ENCODE results near the gene OR4N2. TPM values are rescaled to one million over a fixed set of nuclear protein-coding genes. Genes with fewer than 3 reads are reported as not detected.
"Not testable (repeated sequence)": the region's sequence is repeated elsewhere in the genome, so short reads cannot be mapped to it uniquely, and the experiment has no call there.

OR4N2 gene
- total RNA-seq, 2 experiments from 2014 or later: not detected

- DNase-seq: no peak
- Mint-ChIP-seq H3K36me3 (ENCODE audit: low read depth) (no peaks in the 10 kb centered on the region), H3K9me3 (ENCODE audit: insufficient read depth) (no peaks in the 10 kb centered on the region), H3K4me3 (no peak overlapping the region), H3K27me3 (ENCODE audit: low read depth) (no peaks in the 10 kb centered on the region), H3K4me1 (ENCODE audit: low read depth) (no peaks in the 10 kb centered on the region), H3K27ac (no peak overlapping the region)
- ChIA-PET CTCF (no interaction called here), POLR2A (no interaction called here)
- no peak for ATAC-seq
These were observed 3.1 kb upstream of the OR4N2 start for GRCh38 chr14:19800282-19801117.

- Mint-ChIP-seq H3K27ac (no peak overlapping the region), H3K36me3 (ENCODE audit: low read depth) (no peaks in the 10 kb centered on the region), H3K4me3 (no peak overlapping the region), H3K27me3 (ENCODE audit: low read depth) (no peaks in the 10 kb centered on the region), H3K9me3 (ENCODE audit: insufficient read depth) (no peaks in the 10 kb centered on the region), H3K4me1 (ENCODE audit: low read depth) (no peaks in the 10 kb centered on the region)
- CTCF ChIA-PET: no interaction called here
- POLR2A ChIA-PET: no interaction called here
- DNase-seq (no peak), ATAC-seq (no peak)
These were observed 2.5 kb upstream of the OR4N2 start for GRCh38 chr14:19801118-19801464.

- CTCF ChIA-PET; H3K27me3 Mint-ChIP-seq (ENCODE audit: low read depth); H3K4me3 Mint-ChIP-seq; H3K9me3 Mint-ChIP-seq (ENCODE audit: insufficient read depth); ATAC-seq; H3K27ac Mint-ChIP-seq; POLR2A ChIA-PET; H3K4me1 Mint-ChIP-seq (ENCODE audit: low read depth); H3K36me3 Mint-ChIP-seq (ENCODE audit: low read depth); DNase-seq: not testable (repeated sequence)
These were observed 9.8 kb downstream of the OR4N2 start for GRCh38 chr14:19813171-19813920.

GRCh38 chr14:19819879-19820278, 16.3 kb downstream of the OR4N2 start:
- H3K4me3 Mint-ChIP-seq; CTCF ChIA-PET; H3K27ac Mint-ChIP-seq; H3K27me3 Mint-ChIP-seq (ENCODE audit: low read depth); DNase-seq; H3K9me3 Mint-ChIP-seq (ENCODE audit: insufficient read depth); ATAC-seq; POLR2A ChIA-PET; H3K4me1 Mint-ChIP-seq (ENCODE audit: low read depth); H3K36me3 Mint-ChIP-seq (ENCODE audit: low read depth): not testable (repeated sequence)

GRCh38 chr14:19821016-19821415, 17.4 kb downstream of the OR4N2 start:
- H3K27ac Mint-ChIP-seq; H3K9me3 Mint-ChIP-seq (ENCODE audit: insufficient read depth); H3K27me3 Mint-ChIP-seq (ENCODE audit: low read depth); H3K4me3 Mint-ChIP-seq; H3K36me3 Mint-ChIP-seq (ENCODE audit: low read depth); H3K4me1 Mint-ChIP-seq (ENCODE audit: low read depth); CTCF ChIA-PET; DNase-seq; ATAC-seq; POLR2A ChIA-PET: not testable (repeated sequence)

- Mint-ChIP-seq H3K4me1 (ENCODE audit: low read depth) (no peaks in the 10 kb centered on the region), H3K27ac (no peak overlapping the region), H3K4me3 (no peak overlapping the region), H3K27me3 (ENCODE audit: low read depth) (no peaks in the 10 kb centered on the region), H3K36me3 (ENCODE audit: low read depth) (no peaks in the 10 kb centered on the region), H3K9me3 (ENCODE audit: insufficient read depth) (no peaks in the 10 kb centered on the region)
- DNase-seq: no peak
- ChIA-PET POLR2A (no interaction called here), CTCF (no interaction called here)
- ATAC-seq: no peak
These were observed 19.6 kb downstream of the OR4N2 start for GRCh38 chr14:19823178-19823577.

GRCh38 chr14:19823765-19824164, 20.2 kb downstream of the OR4N2 start:
- no peaks in the 10 kb centered on the region for H3K9me3 Mint-ChIP-seq (ENCODE audit: insufficient read depth)
- DNase-seq (no peak), ATAC-seq (no peak)
- H3K36me3 Mint-ChIP-seq (ENCODE audit: low read depth): no peaks in the 10 kb centered on the region
- CTCF ChIA-PET: no interaction called here
- no peak overlapping the region for H3K4me3 Mint-ChIP-seq
- H3K27me3 Mint-ChIP-seq (ENCODE audit: low read depth): no peaks in the 10 kb centered on the region
- POLR2A ChIA-PET: no interaction called here
- no peaks in the 10 kb centered on the region for H3K4me1 Mint-ChIP-seq (ENCODE audit: low read depth)
- no peak overlapping the region for H3K27ac Mint-ChIP-seq

- H3K9me3 Mint-ChIP-seq (ENCODE audit: insufficient read depth); H3K27me3 Mint-ChIP-seq (ENCODE audit: low read depth); POLR2A ChIA-PET; CTCF ChIA-PET; ATAC-seq; H3K4me1 Mint-ChIP-seq (ENCODE audit: low read depth); H3K27ac Mint-ChIP-seq; DNase-seq; H3K36me3 Mint-ChIP-seq (ENCODE audit: low read depth); H3K4me3 Mint-ChIP-seq: not testable (repeated sequence)
These were observed 24.2 kb downstream of the OR4N2 start for GRCh38 chr14:19827626-19828244.

GRCh38 chr14:19828314-19828713, 24.7 kb downstream of the OR4N2 start:
- Mint-ChIP-seq H3K9me3 (ENCODE audit: insufficient read depth) (no peaks in the 10 kb centered on the region), H3K4me1 (ENCODE audit: low read depth) (no peaks in the 10 kb centered on the region), H3K36me3 (ENCODE audit: low read depth) (no peaks in the 10 kb centered on the region), H3K4me3 (no peak overlapping the region), H3K27ac (no peak overlapping the region), H3K27me3 (ENCODE audit: low read depth) (no peaks in the 10 kb centered on the region)
- ATAC-seq: no peak
- ChIA-PET CTCF (no interaction called here), POLR2A (no interaction called here)
- no peak for DNase-seq

- DNase-seq; H3K27me3 Mint-ChIP-seq (ENCODE audit: low read depth); POLR2A ChIA-PET; H3K4me1 Mint-ChIP-seq (ENCODE audit: low read depth); CTCF ChIA-PET; H3K4me3 Mint-ChIP-seq; ATAC-seq; H3K27ac Mint-ChIP-seq; H3K36me3 Mint-ChIP-seq (ENCODE audit: low read depth); H3K9me3 Mint-ChIP-seq (ENCODE audit: insufficient read depth): not testable (repeated sequence)
These were observed 30.8 kb downstream of the OR4N2 start for GRCh38 chr14:19834203-19834848.

GRCh38 chr14:19838433-19838832, 34.9 kb downstream of the OR4N2 start:
- ATAC-seq: no peak
- POLR2A ChIA-PET: no interaction called here
- H3K9me3 Mint-ChIP-seq (ENCODE audit: insufficient read depth): no peaks in the 10 kb centered on the region
- no peak overlapping the region for H3K27ac Mint-ChIP-seq
- H3K36me3 Mint-ChIP-seq (ENCODE audit: low read depth): no peaks in the 10 kb centered on the region
- no peaks in the 10 kb centered on the region for H3K4me1 Mint-ChIP-seq (ENCODE audit: low read depth)
- H3K4me3 Mint-ChIP-seq: no peak overlapping the region
- CTCF ChIA-PET: no interaction called here
- DNase-seq: no peak
- H3K27me3 Mint-ChIP-seq (ENCODE audit: low read depth): no peaks in the 10 kb centered on the region

GRCh38 chr14:19851365-19851764, 47.8 kb downstream of the OR4N2 start:
- no peaks in the 10 kb centered on the region for H3K27me3 Mint-ChIP-seq (ENCODE audit: low read depth)
- DNase-seq: no peak
- H3K27ac Mint-ChIP-seq: no peak overlapping the region
- ATAC-seq: no peak
- H3K9me3 Mint-ChIP-seq (ENCODE audit: insufficient read depth): no peaks in the 10 kb centered on the region
- CTCF ChIA-PET: no interaction called here
- no peak overlapping the region for H3K4me3 Mint-ChIP-seq
- POLR2A ChIA-PET: no interaction called here
- H3K4me1 Mint-ChIP-seq (ENCODE audit: low read depth): no peaks in the 10 kb centered on the region
- H3K36me3 Mint-ChIP-seq (ENCODE audit: low read depth): no peaks in the 10 kb centered on the region

Data from activated CD8-positive, alpha-beta T cell treated with anti-CD3 and anti-CD28 coated beads, Interleukin-2, amount 10 ng/mL, durations not matched to agents 7 days and 5 days (primary cell).